Measurements from ENCODE around the gene KLF2.

The KLF2 gene

DNA sequence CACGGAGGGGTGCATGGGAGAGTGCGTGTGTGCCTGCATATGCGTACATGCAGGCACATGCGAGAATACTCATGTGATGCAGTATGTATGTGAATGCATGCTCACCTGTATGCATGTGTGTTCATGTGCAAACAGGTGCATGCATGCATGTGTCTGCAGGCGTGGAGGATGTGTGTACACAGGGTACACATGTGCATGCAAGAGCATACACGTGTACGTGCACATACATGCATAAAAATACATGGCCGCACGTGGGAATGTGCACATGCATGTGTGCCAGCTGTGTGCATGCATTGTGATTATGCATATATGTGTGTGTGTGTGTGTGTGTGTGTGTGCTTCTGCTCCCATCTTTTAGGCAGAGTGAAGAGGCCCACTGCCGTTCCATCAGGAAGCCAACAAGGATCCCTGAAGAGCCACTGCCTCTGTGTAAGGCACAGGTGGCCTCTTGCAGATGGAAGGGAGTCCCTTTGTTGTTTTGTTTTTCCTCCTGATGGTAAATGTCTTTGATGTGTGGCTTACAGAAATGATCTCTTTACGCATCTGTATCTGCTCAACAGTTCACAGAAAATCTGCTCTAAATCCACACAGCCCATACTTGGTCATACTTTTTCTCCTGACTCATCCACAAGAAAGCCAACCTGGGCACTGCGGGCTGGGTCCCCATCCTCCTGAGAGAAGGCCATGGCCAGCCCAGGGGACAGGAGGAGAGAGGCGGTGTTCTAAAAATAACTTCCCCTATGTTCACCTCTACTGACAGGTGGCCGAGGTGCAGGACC is 50.7 kb downstream of the KLF2 start:
- Histone ChIP-seq H3K79me1 (ENCODE audit: low read length) (no peaks in the 10 kb centered on the region), H3K27me3 (ENCODE audit: insufficient read depth, low read length, poor library complexity) (no peaks in the 10 kb centered on the region), H3K4me1 (ENCODE audit: control insufficient read depth, low read depth, low read length) (no peaks in the 10 kb centered on the region), H4K5ac (ENCODE audit: low read length) (no peak overlapping the region), H2BK5ac (ENCODE audit: low read length) (no peak overlapping the region), H3K23ac (ENCODE audit: low read length) (no peak overlapping the region), H2BK15ac (replicated peaks; ENCODE audit: low read depth) (no peak overlapping the region), H3K27ac (ENCODE audit: low read depth, low read length) (no peak overlapping the region), H2BK120ac (ENCODE audit: low read depth, low read length) (no peak overlapping the region), H3K4me3 (ENCODE audit: low read length) (no peak overlapping the region), H3K4me2 (ENCODE audit: low read length) (no peak overlapping the region), H2AK5ac (ENCODE audit: low read length) (no peak overlapping the region), H4K8ac (ENCODE audit: low read depth, low read length) (no peak overlapping the region), H3K4ac (ENCODE audit: low read depth, low read length) (no peak overlapping the region), H3K18ac (ENCODE audit: low read length) (no peak overlapping the region), H3K79me2 (ENCODE audit: control insufficient read depth, insufficient read depth, low read length) (no peaks in the 10 kb centered on the region), H3K56ac (ENCODE audit: low read length) (no peak overlapping the region), H3K9ac (ENCODE audit: low read length) (no peak overlapping the region), H3K36me3 (ENCODE audit: control insufficient read depth, insufficient read depth, low read length) (peaks cover 4% of the 10 kb centered on the region)
- DNase-seq, result no peak
- no CpG with 5 or more reads among the region's 14 CpGs for WGBS (ENCODE audit: extremely low coverage, insufficient coverage, low lambda C conversion rate)

DNA sequence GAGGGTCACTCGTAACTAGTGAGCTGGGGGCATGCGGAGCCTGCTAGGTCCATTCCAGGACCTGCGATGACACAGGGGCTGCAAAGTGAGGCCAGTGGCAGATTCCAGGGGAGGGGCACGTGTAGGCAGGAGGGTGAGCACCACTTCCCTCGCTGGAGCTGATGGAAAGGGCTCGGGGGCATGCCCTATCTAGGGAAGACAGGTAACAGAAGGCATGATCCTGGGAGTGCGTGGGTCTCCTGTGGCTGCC is 51.2 kb downstream of the KLF2 start:
- Histone ChIP-seq H3K79me2 (ENCODE audit: control insufficient read depth, insufficient read depth, low read length) (no peaks in the 10 kb centered on the region), H3K79me1 (ENCODE audit: low read length) (no peaks in the 10 kb centered on the region), H3K4me3 (ENCODE audit: low read length) (no peak overlapping the region), H3K36me3 (ENCODE audit: control insufficient read depth, insufficient read depth, low read length) (peaks cover 4% of the 10 kb centered on the region), H3K27me3 (ENCODE audit: insufficient read depth, low read length, poor library complexity) (no peaks in the 10 kb centered on the region), H3K56ac (ENCODE audit: low read length) (no peak overlapping the region), H4K5ac (ENCODE audit: low read length) (no peak overlapping the region), H2AK5ac (ENCODE audit: low read length) (no peak overlapping the region), H3K23ac (ENCODE audit: low read length) (no peak overlapping the region), H3K4me2 (ENCODE audit: low read length) (no peak overlapping the region), H3K4me1 (ENCODE audit: control insufficient read depth, low read depth, low read length) (no peaks in the 10 kb centered on the region), H3K4ac (ENCODE audit: low read depth, low read length) (no peak overlapping the region), H2BK5ac (ENCODE audit: low read length) (no peak overlapping the region), H3K9ac (ENCODE audit: low read length) (no peak overlapping the region), H2BK15ac (replicated peaks; ENCODE audit: low read depth) (no peak overlapping the region), H4K8ac (ENCODE audit: low read depth, low read length) (no peak overlapping the region), H3K18ac (ENCODE audit: low read length) (no peak overlapping the region), H3K27ac (ENCODE audit: low read depth, low read length) (no peak overlapping the region), H2BK120ac (ENCODE audit: low read depth, low read length) (no peak overlapping the region)
- no CpG with 5 or more reads among the region's 7 CpGs for WGBS (ENCODE audit: extremely low coverage, insufficient coverage, low lambda C conversion rate)
- no peak for DNase-seq

DNA sequence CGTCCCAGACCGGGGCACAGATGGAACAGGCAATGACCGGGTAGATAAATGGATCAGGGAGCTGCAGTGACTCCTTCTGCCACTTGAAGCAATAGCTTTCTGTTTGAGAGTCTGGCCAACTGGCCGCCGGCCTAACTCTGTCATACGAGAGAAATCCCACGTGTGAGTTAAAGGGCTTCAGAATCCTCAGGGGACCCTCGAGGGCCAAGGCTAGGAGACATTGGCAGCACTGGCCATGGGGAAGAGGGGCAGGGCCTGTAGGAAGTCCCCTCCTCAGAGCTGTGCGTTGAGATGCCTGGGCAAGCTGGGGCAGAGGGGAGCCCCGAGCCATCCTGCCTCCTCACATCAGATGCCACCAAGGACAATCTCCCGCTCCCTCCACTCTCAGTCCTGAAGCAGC is 51.6 kb downstream of the KLF2 start:
- no peak for DNase-seq
- no CpG with 5 or more reads among the region's 11 CpGs for WGBS (ENCODE audit: extremely low coverage, insufficient coverage, low lambda C conversion rate)

DNA sequence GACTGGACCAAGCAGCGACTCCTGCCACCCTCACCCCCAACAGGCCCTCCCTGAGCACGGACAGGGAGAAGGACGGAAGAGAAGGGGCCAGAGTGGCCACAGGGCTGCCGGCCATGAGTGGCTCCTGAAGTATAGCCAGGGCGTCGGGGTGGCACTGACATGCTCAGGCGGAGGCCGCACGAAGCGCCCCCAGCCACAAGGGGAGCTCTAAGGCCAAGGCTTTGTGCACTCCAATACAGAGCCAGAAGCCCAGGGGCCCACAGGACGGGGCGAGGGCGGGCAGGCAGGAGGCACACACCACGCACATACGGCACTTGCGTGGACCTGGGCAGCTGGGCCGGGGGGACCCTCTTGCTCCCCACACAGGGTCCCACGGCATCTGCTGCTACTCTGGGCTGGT is 52.0 kb downstream of the KLF2 start:
- Histone ChIP-seq H3K79me1 (ENCODE audit: low read length) (no peaks in the 10 kb centered on the region), H3K79me2 (ENCODE audit: control insufficient read depth, insufficient read depth, low read length) (no peaks in the 10 kb centered on the region), H3K4me3 (ENCODE audit: low read length) (no peak overlapping the region), H3K4me2 (ENCODE audit: low read length) (no peak overlapping the region), H3K56ac (ENCODE audit: low read length) (no peak overlapping the region), H3K4ac (ENCODE audit: low read depth, low read length) (no peak overlapping the region), H3K9ac (ENCODE audit: low read length) (no peak overlapping the region), H3K4me1 (ENCODE audit: control insufficient read depth, low read depth, low read length) (no peaks in the 10 kb centered on the region), H3K23ac (ENCODE audit: low read length) (no peak overlapping the region), H4K5ac (ENCODE audit: low read length) (no peak overlapping the region), H3K27me3 (ENCODE audit: insufficient read depth, low read length, poor library complexity) (no peaks in the 10 kb centered on the region), H2BK15ac (replicated peaks; ENCODE audit: low read depth) (no peak overlapping the region), H3K27ac (ENCODE audit: low read depth, low read length) (no peak overlapping the region), H3K18ac (ENCODE audit: low read length) (no peak overlapping the region), H4K8ac (ENCODE audit: low read depth, low read length) (no peak overlapping the region), H3K36me3 (ENCODE audit: control insufficient read depth, insufficient read depth, low read length) (peaks cover 4% of the 10 kb centered on the region), H2BK5ac (ENCODE audit: low read length) (no peak overlapping the region), H2AK5ac (ENCODE audit: low read length) (no peak overlapping the region), H2BK120ac (ENCODE audit: low read depth, low read length) (no peak overlapping the region)
- DNase-seq, result peak; percentile 39
- no CpG with 5 or more reads among the region's 18 CpGs for WGBS (ENCODE audit: extremely low coverage, insufficient coverage, low lambda C conversion rate)

More for the DNA sequence above, 51.6 kb downstream of the KLF2 start:
- H3K79me1 ChIP-seq (ENCODE audit: low read length), result no peaks in the 10 kb centered on the region
- no peak overlapping the region for H3K23ac ChIP-seq (ENCODE audit: low read length)
- no peaks in the 10 kb centered on the region for H3K27me3 ChIP-seq (ENCODE audit: insufficient read depth, low read length, poor library complexity)
- no peak overlapping the region for H3K4ac ChIP-seq (ENCODE audit: low read depth, low read length)
- H3K4me3 ChIP-seq (ENCODE audit: low read length), result no peak overlapping the region
- no peak overlapping the region for H3K18ac ChIP-seq (ENCODE audit: low read length)
- H3K27ac ChIP-seq (ENCODE audit: low read depth, low read length), result no peak overlapping the region
- no peak overlapping the region for H4K5ac ChIP-seq (ENCODE audit: low read length)
- H3K36me3 ChIP-seq (ENCODE audit: control insufficient read depth, insufficient read depth, low read length), result peaks cover 4% of the 10 kb centered on the region
- H2BK120ac ChIP-seq (ENCODE audit: low read depth, low read length), result no peak overlapping the region
- H3K9ac ChIP-seq (ENCODE audit: low read length), result no peak overlapping the region
- no peaks in the 10 kb centered on the region for H3K4me1 ChIP-seq (ENCODE audit: control insufficient read depth, low read depth, low read length)
- H3K56ac ChIP-seq (ENCODE audit: low read length), result no peak overlapping the region
- H2BK15ac ChIP-seq (replicated peaks; ENCODE audit: low read depth), result no peak overlapping the region
- no peaks in the 10 kb centered on the region for H3K79me2 ChIP-seq (ENCODE audit: control insufficient read depth, insufficient read depth, low read length)
- H4K8ac ChIP-seq (ENCODE audit: low read depth, low read length), result no peak overlapping the region
- no peak overlapping the region for H2AK5ac ChIP-seq (ENCODE audit: low read length)
- H2BK5ac ChIP-seq (ENCODE audit: low read length), result no peak overlapping the region
- H3K4me2 ChIP-seq (ENCODE audit: low read length), result no peak overlapping the region

DNA sequence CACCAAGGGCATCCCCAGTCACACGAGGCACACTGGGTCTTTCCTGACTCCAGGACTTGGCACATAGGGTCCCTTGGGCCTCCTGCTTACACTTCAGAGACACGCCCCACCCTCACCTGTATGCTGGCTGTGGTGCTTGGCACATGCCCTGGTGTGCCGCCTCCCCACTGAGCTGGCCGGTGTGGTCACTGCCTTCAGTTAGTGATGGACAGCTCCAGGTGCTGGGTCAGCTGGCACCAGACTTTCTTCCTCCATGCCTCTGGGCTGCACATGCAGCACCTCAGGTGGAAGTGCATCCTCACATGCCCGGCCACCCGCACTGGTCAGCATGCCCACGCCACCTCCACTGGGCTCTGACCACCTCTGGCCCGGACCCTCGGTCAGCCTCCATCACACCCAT is 52.9 kb downstream of the KLF2 start:
- no peak overlapping the region for H3K4ac ChIP-seq (ENCODE audit: low read depth, low read length)
- H2BK15ac ChIP-seq (replicated peaks; ENCODE audit: low read depth), result no peak overlapping the region
- H3K18ac ChIP-seq (ENCODE audit: low read length), result no peak overlapping the region
- no peak overlapping the region for H2BK5ac ChIP-seq (ENCODE audit: low read length)
- H3K9ac ChIP-seq (ENCODE audit: low read length), result no peak overlapping the region
- no peaks in the 10 kb centered on the region for H3K27me3 ChIP-seq (ENCODE audit: insufficient read depth, low read length, poor library complexity)
- H3K56ac ChIP-seq (ENCODE audit: low read length), result no peak overlapping the region
- no peak overlapping the region for H4K5ac ChIP-seq (ENCODE audit: low read length)
- H2BK120ac ChIP-seq (ENCODE audit: low read depth, low read length), result no peak overlapping the region
- H3K27ac ChIP-seq (ENCODE audit: low read depth, low read length), result no peak overlapping the region
- WGBS (ENCODE audit: extremely low coverage, insufficient coverage, low lambda C conversion rate), result no CpG with 5 or more reads among the region's 9 CpGs
- H3K79me1 ChIP-seq (ENCODE audit: low read length), result no peaks in the 10 kb centered on the region
- H3K4me2 ChIP-seq (ENCODE audit: low read length), result no peak overlapping the region
- H3K4me3 ChIP-seq (ENCODE audit: low read length), result no peak overlapping the region
- H3K36me3 ChIP-seq (ENCODE audit: control insufficient read depth, insufficient read depth, low read length), result peaks cover 4% of the 10 kb centered on the region
- no peaks in the 10 kb centered on the region for H3K79me2 ChIP-seq (ENCODE audit: control insufficient read depth, insufficient read depth, low read length)
- no peak overlapping the region for H4K8ac ChIP-seq (ENCODE audit: low read depth, low read length)
- DNase-seq, result no peak
- no peak overlapping the region for H3K23ac ChIP-seq (ENCODE audit: low read length)
- no peak overlapping the region for H2AK5ac ChIP-seq (ENCODE audit: low read length)
- H3K4me1 ChIP-seq (ENCODE audit: control insufficient read depth, low read depth, low read length), result no peaks in the 10 kb centered on the region

All from mesendoderm (in vitro differentiated cells).